NCI-H510A (cell line): ENCODE results near the gene C18orf54.
"Not testable (repeated sequence)": the region's sequence is repeated elsewhere in the genome, so short reads cannot be mapped to it uniquely, and the experiment has no call there.

Experiments used
- DNase-seq: peaks from one replicate; lab custom pipeline; 2025; lab: John Stamatoyannopoulos, UW

Gene C18orf54

GRCh38 chr18:54386800-54387495 is 29.2 kb downstream of the C18orf54 start:
- DNase-seq = not testable (repeated sequence)

- no peak for DNase-seq
Observed at GRCh38 chr18:54387631-54388030, 29.9 kb downstream of the C18orf54 start.

GRCh38 chr18:54388203-54389142 is 30.8 kb downstream of the C18orf54 start:
- no peak for DNase-seq

- DNase-seq = no peak
Observed at GRCh38 chr18:54389143-54389505, 31.4 kb downstream of the C18orf54 start.

- no peak for DNase-seq
Observed at GRCh38 chr18:54390838-54391237, 33.1 kb downstream of the C18orf54 start.

- DNase-seq = no peak
Observed at GRCh38 chr18:54392543-54393023, 34.9 kb downstream of the C18orf54 start.

- no peak for DNase-seq
Observed at GRCh38 chr18:54393648-54394294, 36.1 kb downstream of the C18orf54 start.

GRCh38 chr18:54396760-54397159 is 39.1 kb downstream of the C18orf54 start:
- DNase-seq = no peak

GRCh38 chr18:54405290-54405689 is 47.6 kb downstream of the C18orf54 start:
- no peak for DNase-seq

- no peak for DNase-seq
Observed at GRCh38 chr18:54411781-54412180, 54.1 kb downstream of the C18orf54 start.

GRCh38 chr18:54415086-54415485 is 57.4 kb downstream of the C18orf54 start:
- no peak for DNase-seq

GRCh38 chr18:54416436-54416835 is 58.7 kb downstream of the C18orf54 start:
- DNase-seq = no peak

GRCh38 chr18:54423831-54424230 is 66.1 kb downstream of the C18orf54 start:
- no peak for DNase-seq

GRCh38 chr18:54426085-54426665 is 68.5 kb downstream of the C18orf54 start:
- no peak for DNase-seq
